Bronchial epithelial cell (primary cell): Measurements from ENCODE around the gene SERPINB12. TPM values are rescaled to one million over a fixed set of nuclear protein-coding genes. Genes with fewer than 3 reads are reported as not detected.

Experiments
- DNase-seq: peaks from one replicate; pipeline ENCODE4 v3.0.0-alpha.2; 2010; ENCODE audit warnings: low read depth
- FAIRE-seq: peaks from 2 replicates; lab custom pipeline; 2011; peaks lifted over from hg19 to GRCh38; lab: Jason Lieb, UNC
- H3K27me3 ChIP-seq: 2 replicates; pipeline ENCODE4 v1.5.1; 2011; ENCODE audit warnings: low read length; ENCODE audit not compliant: control insufficient read depth, insufficient read depth
- H3K36me3 ChIP-seq: 2 replicates; pipeline ENCODE4 v1.5.1; 2011; ENCODE audit warnings: low read length; ENCODE audit not compliant: control insufficient read depth, insufficient read depth
- H3K4me3 ChIP-seq: 2 replicates; pipeline ENCODE4 v1.5.1; 2011; ENCODE audit warnings: mild to moderate bottlenecking, low read depth, low read length, control low read depth
- CTCF ChIP-seq: IDR thresholded peaks from 2 replicates; pipeline ENCODE4 v1.5.1; 2011; ENCODE audit warnings: mild to moderate bottlenecking, moderate library complexity, low read length, control low read depth, inconsistent platforms; ENCODE audit not compliant: insufficient read depth, severe bottlenecking
- total RNA-seq: library from RNA; depleted of rRNA; stranded (reverse); fragments of >200 nt; gene quantifications from 2 replicates; pipeline ENCODE4 v1.2.1, GENCODE V29; 2014

Gene SERPINB12
- total RNA-seq = 0.53 and 1.4 TPM in 2 replicates

- H3K27me3 ChIP-seq = no peaks in the 10 kb centered on the region
- no peaks in the 10 kb centered on the region for H3K36me3 ChIP-seq
- DNase-seq (no peak), FAIRE-seq (no peak)
- TF ChIP-seq CTCF = no peak
- H3K4me3 ChIP-seq = no peak within 1 kb of the TSS
These were observed at the start of gene SERPINB12 for GRCh38 chr18:63542069-63542468. Gene SERPINB12 (plus strand): TSS chr18:63542369. CDS start chr18:63556160, 13,791 bp downstream.

GRCh38 chr18:63492851-63493250 is 49.3 kb upstream of the SERPINB12 start:
- no peak for DNase-seq
- no peak for TF ChIP-seq CTCF
- H3K27me3 ChIP-seq = no peaks in the 10 kb centered on the region
- no peak overlapping the region for H3K4me3 ChIP-seq
- peaks cover 50% of the 10 kb centered on the region for H3K36me3 ChIP-seq
- FAIRE-seq = no peak

GRCh38 chr18:63495675-63496074 is 46.5 kb upstream of the SERPINB12 start:
- Histone ChIP-seq H3K36me3 (peaks cover 43% of the 10 kb centered on the region), H3K27me3 (no peaks in the 10 kb centered on the region), H3K4me3 (no peak overlapping the region)
- TF ChIP-seq CTCF = no peak
- peak; percentile 14 for DNase-seq
- no peak for FAIRE-seq

- FAIRE-seq = no peak
- H3K36me3 ChIP-seq = peaks cover 5% of the 10 kb centered on the region
- peak; percentile 61 for TF ChIP-seq CTCF
These were observed 36.4 kb upstream of the SERPINB12 start for GRCh38 chr18:63505566-63506335.

GRCh38 chr18:63506336-63506646 is 35.9 kb upstream of the SERPINB12 start:
- TF ChIP-seq CTCF = no peak
- FAIRE-seq (no peak), DNase-seq (no peak)
- no peaks in the 10 kb centered on the region for H3K27me3 ChIP-seq
- peaks cover 5% of the 10 kb centered on the region for H3K36me3 ChIP-seq
- H3K4me3 ChIP-seq = no peak overlapping the region

More at GRCh38 chr18:63505566-63506335, 36.4 kb upstream of the SERPINB12 start:
- no peaks in the 10 kb centered on the region for H3K27me3 ChIP-seq
- H3K4me3 ChIP-seq = no peak overlapping the region
- DNase-seq = peak; percentile 76

- Histone ChIP-seq H3K4me3 (no peak overlapping the region), H3K36me3 (no peaks in the 10 kb centered on the region), H3K27me3 (no peaks in the 10 kb centered on the region)
- DNase-seq = no peak
- TF ChIP-seq CTCF = no peak
- FAIRE-seq = no peak
These were observed 33.6 kb upstream of the SERPINB12 start for GRCh38 chr18:63508596-63508995.
